Measurements from ENCODE around the gene CARS2. TPM values are rescaled to one million over a fixed set of nuclear protein-coding genes. Genes with fewer than 3 reads are reported as not detected.

CARS2 gene
- total RNA-seq, 2 experiments from 2014 or later, result 45.0 to 47.3 TPM

DNA sequence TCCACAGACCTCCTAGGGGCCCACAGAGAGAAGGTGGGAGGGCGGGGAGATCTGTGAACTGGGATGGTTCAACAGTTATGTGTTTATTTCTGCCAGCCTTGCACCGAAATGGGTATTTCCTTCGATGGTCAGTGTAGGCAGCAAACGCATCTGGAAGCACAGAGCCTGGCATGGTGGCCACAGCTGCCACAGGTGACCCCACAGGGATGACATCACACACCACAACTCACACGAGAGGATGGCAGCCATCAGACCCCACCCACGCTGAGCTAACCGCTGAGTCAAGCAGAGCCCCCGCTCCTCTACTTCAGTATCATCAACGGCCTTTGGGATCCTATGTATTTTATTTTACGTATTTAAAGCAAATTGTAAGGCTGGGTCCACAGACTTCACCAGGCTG is 53.2 kb downstream of the CARS2 start:
- Histone ChIP-seq H3K4me2 (ENCODE audit: low read length) (no peak overlapping the region), H3K9me3 (ENCODE audit: low read length) (no peaks in the 10 kb centered on the region), H2AFZ (ENCODE audit: low read length) (no peak overlapping the region), H3K79me2 (ENCODE audit: insufficient read depth, low read depth, low read length) (no peaks in the 10 kb centered on the region), H3K36me3 (ENCODE audit: insufficient read depth, low read length) (peaks cover 7% of the 10 kb centered on the region; the same call in 1 of the 2 replicates), H3K9me2 (ENCODE audit: insufficient read depth, low read length) (no peaks in the 10 kb centered on the region), H3K4me1 (ENCODE audit: insufficient read depth, low read length, poor library complexity, severe bottlenecking) (no peaks in the 10 kb centered on the region), H3K4me3 (ENCODE audit: low read depth, low read length, poor library complexity, severe bottlenecking) (no peak overlapping the region), H4K20me1 (ENCODE audit: insufficient read depth, low read length) (no peaks in the 10 kb centered on the region), H3K27ac (ENCODE audit: low read depth, low read length, poor library complexity, severe bottlenecking) (no peak overlapping the region)
- ChIA-PET POLR2A (no interaction called here), CTCF (ENCODE audit: unreplicated experiment) (no interaction called here)
- DNase-seq (ENCODE audit: low spot score), result no peak
- BruUV-seq (replicated peaks), result no TSS peak
- TF ChIP-seq EZH2phosphoT487 (IDR thresholded peaks at IDR 0.05; ENCODE audit: borderline replicate concordance, low read depth, low read length), result no peak
- no peak for TF ChIP-seq CTCF (conservative IDR thresholded peaks at IDR 0.05; ENCODE audit: low read length)
- intact Hi-C loops (cut with micrococcal nuclease; ENCODE audit: unreplicated experiment), result no loop called here

- H4K20me1 ChIP-seq (ENCODE audit: insufficient read depth, low read length), result no peaks in the 10 kb centered on the region
- H3K4me3 ChIP-seq (ENCODE audit: low read depth, low read length, poor library complexity, severe bottlenecking), result no peak overlapping the region
- no peaks in the 10 kb centered on the region for H3K4me1 ChIP-seq (ENCODE audit: insufficient read depth, low read length, poor library complexity, severe bottlenecking)
- no peak overlapping the region for H3K4me2 ChIP-seq (ENCODE audit: low read length)
- no TSS peak for BruUV-seq (replicated peaks)
- DNase-seq (ENCODE audit: low spot score), result no peak
- H3K36me3 ChIP-seq (ENCODE audit: insufficient read depth, low read length), result 0 out of 2 replicates have a peak, but pooled peaks cover 3% of the 10 kb centered on the region
- ChIA-PET POLR2A (no interaction called here), CTCF (ENCODE audit: unreplicated experiment) (no interaction called here)
- H3K9me2 ChIP-seq (ENCODE audit: insufficient read depth, low read length), result no peaks in the 10 kb centered on the region
- H3K9me3 ChIP-seq (ENCODE audit: low read length), result no peaks in the 10 kb centered on the region
- no peak overlapping the region for H2AFZ ChIP-seq (ENCODE audit: low read length)
- H3K27ac ChIP-seq (ENCODE audit: low read depth, low read length, poor library complexity, severe bottlenecking), result no peak overlapping the region
- H3K79me2 ChIP-seq (ENCODE audit: insufficient read depth, low read depth, low read length), result no peaks in the 10 kb centered on the region
- TF ChIP-seq EZH2phosphoT487 (IDR thresholded peaks at IDR 0.05; ENCODE audit: borderline replicate concordance, low read depth, low read length), result no peak
- TF ChIP-seq CTCF (conservative IDR thresholded peaks at IDR 0.05; ENCODE audit: low read length), result no peak
- intact Hi-C loops (cut with micrococcal nuclease; ENCODE audit: unreplicated experiment), result no loop called here
Observed at GRCh38 chr13:110652231-110652730, 53.6 kb downstream of the CARS2 start.

- BruUV-seq (replicated peaks), result no TSS peak
- no peaks in the 10 kb centered on the region for H3K4me1 ChIP-seq (ENCODE audit: insufficient read depth, low read length, poor library complexity, severe bottlenecking)
- no peaks in the 10 kb centered on the region for H3K9me3 ChIP-seq (ENCODE audit: low read length)
- ChIA-PET POLR2A (no interaction called here), CTCF (ENCODE audit: unreplicated experiment) (no interaction called here)
- H2AFZ ChIP-seq (ENCODE audit: low read length), result no peak overlapping the region
- H3K79me2 ChIP-seq (ENCODE audit: insufficient read depth, low read depth, low read length), result no peaks in the 10 kb centered on the region
- no peak overlapping the region for H3K4me2 ChIP-seq (ENCODE audit: low read length)
- H3K27ac ChIP-seq (ENCODE audit: low read depth, low read length, poor library complexity, severe bottlenecking), result no peak overlapping the region
- H3K36me3 ChIP-seq (ENCODE audit: insufficient read depth, low read length), result no peaks in the 10 kb centered on the region
- no peaks in the 10 kb centered on the region for H3K9me2 ChIP-seq (ENCODE audit: insufficient read depth, low read length)
- no peaks in the 10 kb centered on the region for H4K20me1 ChIP-seq (ENCODE audit: insufficient read depth, low read length)
- DNase-seq (ENCODE audit: low spot score), result no peak
- no peak overlapping the region for H3K4me3 ChIP-seq (ENCODE audit: low read depth, low read length, poor library complexity, severe bottlenecking)
- intact Hi-C loops (cut with micrococcal nuclease; ENCODE audit: unreplicated experiment), result no loop called here
- no peak for TF ChIP-seq CTCF (conservative IDR thresholded peaks at IDR 0.05; ENCODE audit: low read length)
- no peak for TF ChIP-seq EZH2phosphoT487 (IDR thresholded peaks at IDR 0.05; ENCODE audit: borderline replicate concordance, low read depth, low read length)
Observed at GRCh38 chr13:110651726-110652230, 54.1 kb downstream of the CARS2 start.

All from OCI-LY7 (cell line).